MM.1S (cell line): Measurements from ENCODE around the gene RNU6-1.

ENCODE experiments used
- DNase-seq: peaks from one replicate; pipeline ENCODE4 v3.0.0-alpha.2; 2015
- H2AFZ ChIP-seq: fragments of 300-600 bp; sonication (generic); 2 replicates; pipeline ENCODE4 v1.6.0; 2016; ENCODE audit warnings: antibody characterized with exemption, low read length
- H3F3A ChIP-seq: fragments of 300-600 bp; sonication (generic); 2 replicates; pipeline ENCODE4 v1.6.1; 2016; ENCODE audit warnings: mild to moderate bottlenecking, antibody characterized with exemption, low read length, moderate library complexity, mixed read lengths; ENCODE audit not compliant: insufficient read depth
- H3K27ac ChIP-seq: fragments of 300-600 bp; sonication (generic); 2 replicates; pipeline ENCODE4 v1.5.1; 2016; ENCODE audit warnings: mild to moderate bottlenecking, low read length
- H3K27me3 ChIP-seq: fragments of 300-600 bp; sonication (generic); replicated peaks from 2 replicates; pipeline ENCODE4 v1.6.0; 2016; ENCODE audit warnings: low read length; ENCODE audit not compliant: insufficient read depth
- H3K36me3 ChIP-seq: fragments of 300-600 bp; sonication (generic); replicated peaks from 2 replicates; pipeline ENCODE4 v1.6.1; 2016; ENCODE audit warnings: mild to moderate bottlenecking, low read length, mixed read lengths; ENCODE audit not compliant: insufficient read depth
- H3K4me1 ChIP-seq: fragments of 300-600 bp; sonication (generic); 2 replicates; pipeline ENCODE4 v1.6.1; 2016; ENCODE audit warnings: low read length, mixed read lengths
- H3K4me2 ChIP-seq: fragments of 300-600 bp; sonication (generic); 2 replicates; pipeline ENCODE4 v1.6.0; 2016; ENCODE audit warnings: low read depth, low read length
- H3K4me3 ChIP-seq: fragments of 300-600 bp; sonication (generic); 2 replicates; pipeline ENCODE4 v1.5.1; 2016; ENCODE audit warnings: low read length, mixed read lengths
- H3K79me2 ChIP-seq: fragments of 300-600 bp; sonication (generic); 2 replicates; pipeline ENCODE4 v1.6.1; 2016; ENCODE audit warnings: mixed run types, low read length, mixed read lengths
- H3K9ac ChIP-seq: fragments of 300-600 bp; sonication (generic); 2 replicates; pipeline ENCODE4 v1.6.1; 2016; ENCODE audit warnings: low read length, mixed read lengths
- H3K9me2 ChIP-seq: fragments of 300-600 bp; sonication (generic); replicated peaks from 2 replicates; pipeline ENCODE4 v1.6.1; 2016; ENCODE audit warnings: mild to moderate bottlenecking, low read length, mixed read lengths; ENCODE audit not compliant: insufficient read depth
- H3K9me3 ChIP-seq: fragments of 300-600 bp; sonication (generic); replicated peaks from 2 replicates; pipeline ENCODE4 v1.6.1; 2016; ENCODE audit warnings: mild to moderate bottlenecking, low read length, mixed read lengths; ENCODE audit not compliant: insufficient read depth
- H4K20me1 ChIP-seq: fragments of 300-600 bp; sonication (generic); 2 replicates; pipeline ENCODE4 v1.6.1; 2016; ENCODE audit warnings: mild to moderate bottlenecking, low read length, moderate library complexity, mixed read lengths; ENCODE audit not compliant: insufficient read depth
- CTCF ChIP-seq: fragments of 300-600 bp; sonication (generic); IDR thresholded peaks from 2 replicates; pipeline ENCODE4 v1.5.1; 2016; ENCODE audit warnings: antibody characterized with exemption, low read length, mixed read lengths
- EZH2 ChIP-seq: fragments of 300-600 bp; sonication (generic); optimal IDR thresholded peaks from 2 replicates; pipeline ENCODE3; 2017; ENCODE audit warnings: low read depth, mild to moderate bottlenecking, antibody characterized with exemption, low read length, mixed read lengths
- EZH2phosphoT487 ChIP-seq: fragments of 300-600 bp; sonication (generic); IDR thresholded peaks from 2 replicates; pipeline ENCODE4 v1.6.1; 2018; ENCODE audit warnings: antibody characterized with exemption, low read length

Gene RNU6-1

GRCh38 chr15:67855842-67856241, 16.0 kb upstream of the RNU6-1 start:
- no peak for DNase-seq
- H3K4me1 ChIP-seq = peaks cover 9% of the 10 kb centered on the region
- no peak overlapping the region for H3K4me2 ChIP-seq
- no peaks in the 10 kb centered on the region for H3K9me3 ChIP-seq
- H3K79me2 ChIP-seq = no peaks in the 10 kb centered on the region
- H3K27ac ChIP-seq = no peak overlapping the region
- H3K36me3 ChIP-seq = no peaks in the 10 kb centered on the region
- no peaks in the 10 kb centered on the region for H4K20me1 ChIP-seq
- no peak overlapping the region for H2AFZ ChIP-seq
- no peaks in the 10 kb centered on the region for H3K9me2 ChIP-seq
- no peak overlapping the region for H3K9ac ChIP-seq
- no peaks in the 10 kb centered on the region for H3K27me3 ChIP-seq
- no peaks in the 10 kb centered on the region for H3F3A ChIP-seq
- H3K4me3 ChIP-seq = no peak overlapping the region
- no peak for TF ChIP-seq EZH2phosphoT487
- no peak for TF ChIP-seq CTCF
- TF ChIP-seq EZH2 = no peak

GRCh38 chr15:67854358-67854757, 14.5 kb upstream of the RNU6-1 start:
- DNase-seq = no peak
- Histone ChIP-seq H3K27ac (no peak overlapping the region), H2AFZ (no peak overlapping the region), H3K9me2 (no peaks in the 10 kb centered on the region), H3K9me3 (no peaks in the 10 kb centered on the region), H3F3A (no peaks in the 10 kb centered on the region), H4K20me1 (no peaks in the 10 kb centered on the region), H3K4me2 (no peak overlapping the region), H3K79me2 (no peaks in the 10 kb centered on the region), H3K9ac (no peak overlapping the region), H3K27me3 (no peaks in the 10 kb centered on the region), H3K4me1 (peaks cover 9% of the 10 kb centered on the region), H3K36me3 (no peaks in the 10 kb centered on the region), H3K4me3 (no peak overlapping the region)
- TF ChIP-seq CTCF (no peak), EZH2 (no peak), EZH2phosphoT487 (no peak)

GRCh38 chr15:67853454-67853853, 13.6 kb upstream of the RNU6-1 start:
- no peaks in the 10 kb centered on the region for H3F3A ChIP-seq
- no peaks in the 10 kb centered on the region for H4K20me1 ChIP-seq
- no peak overlapping the region for H3K9ac ChIP-seq
- no peak for TF ChIP-seq CTCF
- no peak for TF ChIP-seq EZH2
- TF ChIP-seq EZH2phosphoT487 = no peak
- H3K4me3 ChIP-seq = no peak overlapping the region
- no peaks in the 10 kb centered on the region for H3K27me3 ChIP-seq
- H2AFZ ChIP-seq = no peak overlapping the region
- no peaks in the 10 kb centered on the region for H3K79me2 ChIP-seq
- H3K9me2 ChIP-seq = no peaks in the 10 kb centered on the region
- no peak for DNase-seq
- H3K4me1 ChIP-seq = peaks cover 9% of the 10 kb centered on the region
- no peak overlapping the region for H3K4me2 ChIP-seq
- H3K36me3 ChIP-seq = no peaks in the 10 kb centered on the region
- no peak overlapping the region for H3K27ac ChIP-seq
- H3K9me3 ChIP-seq = no peaks in the 10 kb centered on the region

- Histone ChIP-seq H3K36me3 (no peaks in the 10 kb centered on the region), H3K79me2 (no peaks in the 10 kb centered on the region), H3K4me1 (peaks cover 9% of the 10 kb centered on the region), H3K9me3 (no peaks in the 10 kb centered on the region), H3K9me2 (no peaks in the 10 kb centered on the region), H3K27ac (no peak overlapping the region), H3K4me3 (no peak overlapping the region), H3F3A (no peaks in the 10 kb centered on the region), H4K20me1 (no peaks in the 10 kb centered on the region), H3K9ac (no peak overlapping the region), H3K4me2 (no peak overlapping the region), H2AFZ (no peak overlapping the region), H3K27me3 (no peaks in the 10 kb centered on the region)
- TF ChIP-seq EZH2phosphoT487 (no peak), CTCF (no peak), EZH2 (no peak)
- DNase-seq = no peak
Observed at GRCh38 chr15:67852418-67852817, 12.6 kb upstream of the RNU6-1 start.
